KOPT-K1 (cell line): Measurements from ENCODE around the gene CTRB1.
"Not testable (repeated sequence)": the region's sequence is repeated elsewhere in the genome, so short reads cannot be mapped to it uniquely, and the experiment has no call there.

Source experiments
- H3K27ac ChIP-seq: fragments of 200-600 bp; sonication (generic); 2 replicates; pipeline ENCODE4 v1.5.1; 2016; ENCODE audit warnings: antibody characterized with exemption, mild to moderate bottlenecking, low read depth, low read length; ENCODE audit not compliant: poor library complexity, severe bottlenecking
- H3K36me3 ChIP-seq: fragments of 200-600 bp; sonication (generic); 2 replicates; pipeline ENCODE4 v1.5.1; 2017; ENCODE audit warnings: antibody characterized with exemption, mild to moderate bottlenecking, low read length, moderate library complexity; ENCODE audit not compliant: insufficient read depth
- H3K9me3 ChIP-seq: fragments of 200-600 bp; sonication (generic); 2 replicates; pipeline ENCODE4 v1.5.1; 2017; ENCODE audit warnings: antibody characterized with exemption, low read length, mild to moderate bottlenecking; ENCODE audit not compliant: insufficient read depth, poor library complexity, severe bottlenecking

The CTRB1 gene

GRCh38 chr16:75209514-75209913, 9.3 kb upstream of the CTRB1 start:
- not testable (repeated sequence) for H3K9me3 ChIP-seq, H3K36me3 ChIP-seq, H3K27ac ChIP-seq

GRCh38 chr16:75209944-75210343, 8.8 kb upstream of the CTRB1 start:
- no peaks in the 10 kb centered on the region for H3K9me3 ChIP-seq
- no peaks in the 10 kb centered on the region for H3K36me3 ChIP-seq
- no peak overlapping the region for H3K27ac ChIP-seq

GRCh38 chr16:75211286-75211685, 7.5 kb upstream of the CTRB1 start:
- H3K27ac ChIP-seq, H3K36me3 ChIP-seq, H3K9me3 ChIP-seq: not testable (repeated sequence)

- Histone ChIP-seq H3K9me3 (no peaks in the 10 kb centered on the region), H3K27ac (no peak overlapping the region), H3K36me3 (no peaks in the 10 kb centered on the region)
Observed at GRCh38 chr16:75216127-75216526, 2.7 kb upstream of the CTRB1 start.

- Histone ChIP-seq H3K36me3 (no peaks in the 10 kb centered on the region), H3K9me3 (no peaks in the 10 kb centered on the region), H3K27ac (no peak overlapping the region)
Observed at GRCh38 chr16:75216576-75216975, 2.2 kb upstream of the CTRB1 start.

GRCh38 chr16:75217389-75217851, 1.4 kb upstream of the CTRB1 start:
- Histone ChIP-seq H3K27ac (no peak overlapping the region), H3K36me3 (no peaks in the 10 kb centered on the region)

GRCh38 chr16:75219088-75219487, 300 bp downstream of the CTRB1 start:
- Histone ChIP-seq H3K36me3 (no peaks in the 10 kb centered on the region), H3K27ac (peak overlapping the region; percentile 31), H3K9me3 (no peaks in the 10 kb centered on the region)

More at GRCh38 chr16:75217389-75217851, 1.4 kb upstream of the CTRB1 start:
- no peaks in the 10 kb centered on the region for H3K9me3 ChIP-seq

GRCh38 chr16:75219838-75220237, 1.1 kb downstream of the CTRB1 start:
- Histone ChIP-seq H3K36me3 (no peaks in the 10 kb centered on the region), H3K27ac (peak overlapping the region; percentile 31), H3K9me3 (no peaks in the 10 kb centered on the region)

- H3K27ac ChIP-seq, result no peak overlapping the region
- no peaks in the 10 kb centered on the region for H3K36me3 ChIP-seq
- H3K9me3 ChIP-seq, result no peaks in the 10 kb centered on the region
Observed at GRCh38 chr16:75222271-75222783, 3.5 kb downstream of the CTRB1 start.

- H3K9me3 ChIP-seq, H3K36me3 ChIP-seq, H3K27ac ChIP-seq: not testable (repeated sequence)
Observed at GRCh38 chr16:75223129-75223528, 4.3 kb downstream of the CTRB1 start.

GRCh38 chr16:75224306-75225082, 5.7 kb downstream of the CTRB1 start:
- no peaks in the 10 kb centered on the region for H3K9me3 ChIP-seq
- no peak overlapping the region for H3K27ac ChIP-seq
- no peaks in the 10 kb centered on the region for H3K36me3 ChIP-seq

- Histone ChIP-seq H3K27ac (no peak overlapping the region), H3K9me3 (no peaks in the 10 kb centered on the region), H3K36me3 (no peaks in the 10 kb centered on the region)
Observed at GRCh38 chr16:75225092-75225491, 6.3 kb downstream of the CTRB1 start.

- Histone ChIP-seq H3K9me3 (no peaks in the 10 kb centered on the region), H3K36me3 (no peaks in the 10 kb centered on the region), H3K27ac (no peak overlapping the region)
Observed at GRCh38 chr16:75225678-75226515, 7.1 kb downstream of the CTRB1 start.

GRCh38 chr16:75226550-75227360, 8.0 kb downstream of the CTRB1 start:
- Histone ChIP-seq H3K9me3 (no peaks in the 10 kb centered on the region), H3K27ac (no peak overlapping the region), H3K36me3 (no peaks in the 10 kb centered on the region)
